Stimulated activated CD8-positive, alpha-beta memory T cell treated with anti-CD3 and anti-CD28 coated beads, Interleukin-7, amount 100 ng/mL, for 4 hours (primary cell): ENCODE data around the gene GADD45A.
"Not testable (repeated sequence)": the region's sequence is repeated elsewhere in the genome, so short reads cannot be mapped to it uniquely, and the experiment has no call there.

ENCODE experiments used
- DNase-seq, 2 donors: peaks; one replicate each; pipeline ENCODE4 v3.0.0-alpha.2; 2020; ENCODE audit warnings: low read depth in 2 of 2

Gene GADD45A

DNA sequence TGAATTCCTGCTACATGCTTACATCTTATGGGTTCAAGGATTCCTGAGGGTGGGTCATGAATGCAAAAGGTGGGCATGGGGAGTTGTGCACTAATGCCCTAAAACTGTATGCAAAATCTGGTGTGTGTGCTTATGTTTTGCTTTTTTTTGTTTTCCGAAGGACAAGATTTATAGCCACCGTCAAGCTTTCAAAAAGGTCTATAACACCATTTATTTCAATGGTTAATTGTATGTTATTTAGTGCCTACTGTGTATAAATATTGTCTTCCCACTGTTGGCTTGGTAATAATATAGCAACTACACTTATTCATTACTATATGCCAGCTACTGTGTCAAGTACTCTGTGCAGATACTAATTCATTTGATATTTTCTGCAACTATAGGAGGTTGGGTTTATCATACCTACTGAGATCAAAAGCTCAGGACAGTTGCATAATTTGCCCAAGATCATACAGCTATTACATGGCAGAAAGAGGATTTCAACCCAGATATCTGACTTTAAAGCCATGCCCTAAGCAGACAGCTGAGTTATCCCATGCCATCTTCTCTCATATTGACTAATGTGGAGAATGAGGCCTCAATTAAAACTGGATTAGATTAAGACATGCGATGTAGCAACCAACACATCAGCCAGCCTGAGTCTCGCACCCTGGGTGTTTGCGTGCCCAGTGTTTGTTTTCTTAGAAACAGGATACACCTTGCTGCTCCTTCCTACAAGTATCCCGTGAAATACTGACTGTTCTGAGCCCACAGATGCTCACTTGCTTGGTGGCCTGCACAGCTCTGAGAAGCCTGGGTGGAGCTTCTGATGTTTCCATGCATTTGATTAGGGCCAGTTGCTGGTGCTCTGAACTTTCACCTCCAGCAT lies 34.6 kb downstream of the GADD45A start:
- no peak for DNase-seq

DNA sequence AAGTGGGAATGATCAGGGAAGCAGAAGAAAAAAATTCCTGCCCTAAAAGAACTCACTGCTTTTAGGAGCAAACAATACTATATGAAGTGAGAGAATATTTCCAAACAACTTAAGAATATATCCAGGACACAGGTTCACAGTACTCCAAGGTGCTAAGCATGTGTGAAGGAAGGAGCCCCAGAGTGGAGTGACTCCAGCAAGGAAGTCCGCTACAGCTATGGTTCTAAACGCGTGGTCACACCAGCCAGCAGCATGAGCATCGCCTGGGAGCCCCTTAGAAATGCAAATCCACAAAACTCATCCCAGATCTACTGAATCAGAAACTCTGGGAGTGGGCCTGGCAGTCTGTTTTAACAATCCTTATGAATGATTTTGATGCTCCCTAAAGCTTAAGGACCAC lies 36.1 kb downstream of the GADD45A start:
- no peak for DNase-seq

GRCh38 chr1:67721650-67722291 lies 36.8 kb downstream of the GADD45A start:
- no peak for DNase-seq

GRCh38 chr1:67722292-67722944 lies 37.4 kb downstream of the GADD45A start:
- DNase-seq: no peak

- DNase-seq: no peak
These were observed 38.1 kb downstream of the GADD45A start for GRCh38 chr1:67723126-67723525.

DNA sequence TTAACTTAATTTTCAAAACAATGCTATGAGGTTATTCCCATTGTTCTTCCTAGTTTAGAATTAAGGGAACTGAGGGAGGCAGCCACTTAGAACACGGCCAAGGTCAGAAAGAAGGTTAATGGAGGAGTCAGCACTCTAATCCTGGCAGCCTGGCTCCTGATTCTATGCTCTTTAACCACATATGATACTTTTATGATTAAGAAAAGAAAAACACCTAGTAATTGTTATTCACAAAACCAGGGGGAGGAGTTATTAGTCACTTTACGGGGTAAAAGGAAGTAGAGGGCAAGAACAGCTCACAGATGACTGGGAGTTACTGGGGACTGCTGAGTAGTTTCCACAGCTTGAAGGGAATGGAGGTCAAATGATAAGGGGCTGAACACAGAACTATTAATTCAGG lies 38.6 kb downstream of the GADD45A start:
- no peak for DNase-seq

GRCh38 chr1:67724928-67725560 lies 40.0 kb downstream of the GADD45A start:
- no peak for DNase-seq

DNA sequence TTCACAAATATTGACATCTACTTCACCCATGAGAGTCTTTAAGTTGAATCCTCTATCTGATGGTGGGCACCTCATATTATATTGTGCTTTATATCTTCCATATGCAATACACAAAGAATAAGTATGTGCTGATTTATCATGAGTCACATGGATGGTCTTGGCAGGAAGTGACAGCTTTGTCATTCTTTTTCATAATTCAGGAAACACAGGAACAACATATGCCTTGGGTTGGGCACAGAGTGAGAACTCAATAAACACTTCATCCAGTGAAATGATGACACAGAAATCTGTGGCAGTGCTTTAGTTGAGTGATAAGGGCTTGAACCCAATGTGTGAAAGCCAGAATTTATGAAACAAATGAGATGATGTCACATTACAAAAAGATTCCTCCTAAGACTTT lies 41.2 kb downstream of the GADD45A start:
- DNase-seq: no peak

DNA sequence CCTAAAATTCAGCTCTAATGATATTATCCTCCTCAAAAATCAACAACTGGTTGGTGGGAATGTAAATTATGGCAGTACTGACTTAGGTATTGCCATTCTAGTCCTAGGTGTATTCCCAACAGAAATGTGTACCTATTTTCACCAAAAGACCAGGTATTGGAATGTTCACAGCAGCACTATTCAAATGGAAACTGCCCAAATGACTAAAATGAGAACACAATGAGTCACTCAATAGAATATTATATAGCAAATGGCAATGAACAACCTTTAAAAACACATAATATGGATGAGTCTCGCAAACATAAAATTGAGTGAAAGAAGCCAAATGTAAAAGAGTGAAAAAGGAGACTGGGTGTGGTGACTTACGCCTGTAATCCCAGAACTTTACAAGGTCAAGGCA lies 44.9 kb downstream of the GADD45A start:
- DNase-seq: no peak

DNA sequence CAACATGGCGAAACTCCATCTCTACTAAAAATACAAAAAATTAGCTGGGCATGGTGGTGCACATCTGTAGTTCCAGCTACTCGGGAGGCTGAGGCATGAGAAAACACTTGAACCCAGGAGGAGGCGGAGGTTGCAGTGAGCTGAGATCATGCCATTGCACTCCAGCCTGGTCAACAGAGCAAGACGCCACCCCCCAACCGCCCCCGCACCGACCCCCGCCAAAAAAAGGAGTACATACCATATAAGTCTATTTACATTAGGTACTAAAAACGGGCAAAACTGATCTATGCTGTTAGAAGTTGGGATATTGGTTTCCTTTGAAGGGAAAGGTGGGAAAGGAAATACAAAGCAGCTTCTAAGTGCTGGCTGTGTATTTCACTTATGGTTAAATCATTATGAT lies 45.3 kb downstream of the GADD45A start:
- not testable (repeated sequence) for DNase-seq

- DNase-seq: no peak
These were observed 46.3 kb downstream of the GADD45A start for GRCh38 chr1:67731322-67731721.

DNA sequence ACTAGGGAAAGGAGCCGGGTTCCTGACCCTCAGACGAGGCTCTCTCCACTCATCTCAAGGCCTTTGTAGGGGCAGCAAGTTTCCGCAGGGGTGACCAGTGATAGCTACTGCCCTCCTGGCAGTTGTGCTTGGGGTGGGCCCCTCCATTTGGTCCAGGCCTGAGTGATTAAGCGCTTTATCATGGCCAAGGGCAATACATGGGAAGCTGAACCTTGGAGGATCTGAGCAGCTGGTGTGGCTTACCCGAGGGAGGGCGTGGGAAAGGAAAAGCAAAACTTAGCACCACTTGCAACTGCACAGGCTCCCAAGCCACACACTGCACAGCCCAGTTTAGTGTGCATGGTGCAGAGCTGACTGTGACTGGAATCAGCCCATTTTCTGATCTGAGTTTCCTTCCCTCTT lies 47.8 kb downstream of the GADD45A start:
- no peak for DNase-seq

GRCh38 chr1:67733681-67734322 lies 48.8 kb downstream of the GADD45A start:
- DNase-seq: no peak

GRCh38 chr1:67734323-67734690 lies 49.3 kb downstream of the GADD45A start:
- no peak for DNase-seq

GRCh38 chr1:67735206-67735605 lies 50.2 kb downstream of the GADD45A start:
- no peak for DNase-seq

GRCh38 chr1:67735806-67736627 lies 51.0 kb downstream of the GADD45A start:
- DNase-seq: no peak

DNA sequence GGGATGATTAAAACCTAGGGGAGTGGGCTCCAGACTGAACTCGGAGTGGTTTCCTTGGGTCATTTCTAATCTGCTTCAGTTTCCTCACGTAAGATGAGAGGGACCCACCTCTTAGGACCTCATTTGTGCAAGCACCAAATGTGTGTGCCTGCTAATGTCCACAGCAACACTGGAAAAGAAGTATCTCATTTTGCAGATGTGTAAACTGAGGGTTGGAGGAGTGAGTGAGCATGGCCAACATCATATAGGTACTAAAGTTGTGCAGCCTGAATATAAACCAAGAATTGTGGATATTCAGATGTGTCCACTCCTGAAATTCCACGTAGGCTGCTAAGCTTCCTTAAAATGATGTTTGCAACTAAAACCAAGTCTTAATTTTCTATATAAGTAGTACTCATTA lies 51.7 kb downstream of the GADD45A start:
- no peak for DNase-seq

DNA sequence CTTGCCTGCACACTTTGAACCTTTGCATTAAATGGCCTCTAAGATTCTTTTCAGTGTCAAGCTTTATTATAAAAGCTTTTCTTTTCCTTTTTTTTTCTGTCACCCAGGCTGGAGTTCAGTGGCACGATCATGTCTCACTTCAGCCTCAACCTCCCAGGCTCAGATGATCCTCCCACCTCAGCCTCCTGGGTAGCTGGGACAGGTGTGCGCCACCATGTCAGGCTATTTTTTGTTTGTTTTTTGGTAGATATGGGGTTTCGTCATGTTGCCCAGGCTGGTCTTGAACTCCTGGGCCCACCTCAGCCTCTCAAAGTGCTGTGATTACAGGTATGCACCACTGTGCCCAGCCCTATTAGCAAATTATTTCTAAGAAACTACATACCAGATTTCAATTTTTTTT lies 52.9 kb downstream of the GADD45A start:
- no peak for DNase-seq
